ENCODE data around the gene CNTN4.
"Not testable (repeated sequence)": the region's sequence is repeated elsewhere in the genome, so short reads cannot be mapped to it uniquely, and the experiment has no call there.

The CNTN4 gene

GRCh38 chr3:2802429-2802828 lies 703.8 kb downstream of the CNTN4 start:
- POLR2A ChIA-PET, result no interaction called here
- CTCF ChIA-PET, result no interaction called here

DNA sequence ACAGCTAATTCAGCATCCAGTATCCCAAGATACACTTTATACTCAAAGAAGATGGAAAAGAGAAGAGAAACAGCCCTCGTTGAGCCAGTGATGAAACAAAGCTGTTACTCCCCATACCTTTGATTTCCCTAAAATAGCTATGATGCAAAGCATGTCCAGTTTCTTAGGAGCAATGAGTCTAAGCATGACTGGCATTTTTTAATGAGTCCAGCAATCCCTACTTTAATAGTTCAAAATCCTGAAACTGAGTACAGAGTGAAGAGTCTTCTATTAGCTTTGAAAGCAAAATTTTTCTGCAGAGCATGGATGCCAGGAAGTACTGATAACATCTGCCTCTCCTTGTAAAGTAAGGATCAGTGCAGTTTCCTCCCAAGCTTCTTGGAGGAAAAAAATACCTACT lies 708.8 kb downstream of the CNTN4 start:
- ChIA-PET POLR2A (no interaction called here), CTCF (no interaction called here)
- TF ChIP-seq L3MBTL2 (conservative IDR thresholded peaks at IDR 0.05) (no peak), NFRKB (IDR thresholded peaks at IDR 0.05) (no peak), PKNOX1 (IDR thresholded peaks at IDR 0.05) (no peak), HDGF (IDR thresholded peaks at IDR 0.05; ENCODE audit: borderline replicate concordance) (no peak), FOXA1 (IDR thresholded peaks at IDR 0.05) (no peak), ZNF384 (IDR thresholded peaks at IDR 0.05) (no peak), FOXM1 (IDR thresholded peaks at IDR 0.05; ENCODE audit: borderline replicate concordance) (no peak), LEF1 (IDR thresholded peaks at IDR 0.05; ENCODE audit: borderline replicate concordance) (no peak), TARDBP (IDR thresholded peaks at IDR 0.05) (no peak), FOXK2 (IDR thresholded peaks at IDR 0.05) (no peak), BHLHE40 (IDR thresholded peaks at IDR 0.05; ENCODE audit: borderline replicate concordance) (no peak), CTBP1 (IDR thresholded peaks at IDR 0.05; ENCODE audit: borderline replicate concordance) (no peak), ARNT (IDR thresholded peaks at IDR 0.05) (no peak), ELF4 (IDR thresholded peaks at IDR 0.05) (no peak), SP1 (IDR thresholded peaks at IDR 0.05) (no peak), SUZ12 (IDR thresholded peaks at IDR 0.05) (no peak)
- DNase-seq (ENCODE audit: extremely low spot score), result no peak

More at GRCh38 chr3:2802429-2802828, 703.8 kb downstream of the CNTN4 start:
- no peak for DNase-seq (ENCODE audit: extremely low spot score)
- TF ChIP-seq CTBP1 (IDR thresholded peaks at IDR 0.05; ENCODE audit: borderline replicate concordance), result no peak

GRCh38 chr3:2810723-2811122 lies 712.1 kb downstream of the CNTN4 start:
- ChIA-PET CTCF (no interaction called here), POLR2A (no interaction called here)

DNA sequence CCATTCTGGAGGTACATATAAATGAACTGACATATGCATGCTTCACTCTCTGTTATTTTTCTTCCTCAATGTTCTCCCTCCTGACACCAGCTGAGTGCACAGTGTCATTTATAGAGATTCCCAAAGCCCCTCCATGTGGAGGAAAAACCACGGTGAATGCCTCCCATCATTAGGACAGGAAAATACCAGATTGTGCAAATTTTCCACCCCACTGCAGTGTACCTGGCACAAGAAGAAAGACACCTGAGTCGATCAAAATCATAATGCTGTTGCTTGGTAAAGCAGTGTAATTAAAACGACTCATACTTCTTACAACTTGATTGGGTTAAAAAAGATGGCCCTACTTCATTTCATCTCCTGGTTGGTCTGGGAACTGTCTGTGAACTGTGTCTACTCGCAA lies 720.9 kb downstream of the CNTN4 start:
- no peak for TF ChIP-seq PKNOX1 (IDR thresholded peaks at IDR 0.05)
- no peak for TF ChIP-seq CTBP1 (IDR thresholded peaks at IDR 0.05; ENCODE audit: borderline replicate concordance)
- no peak for TF ChIP-seq LEF1 (IDR thresholded peaks at IDR 0.05; ENCODE audit: borderline replicate concordance)
- no peak for TF ChIP-seq ELF4 (IDR thresholded peaks at IDR 0.05)
- TF ChIP-seq NFRKB (IDR thresholded peaks at IDR 0.05), result no peak
- no peak for TF ChIP-seq ZNF384 (IDR thresholded peaks at IDR 0.05)
- TF ChIP-seq HDGF (IDR thresholded peaks at IDR 0.05; ENCODE audit: borderline replicate concordance), result no peak
- no peak for TF ChIP-seq TARDBP (IDR thresholded peaks at IDR 0.05)
- no peak for TF ChIP-seq FOXA1 (IDR thresholded peaks at IDR 0.05)
- no peak for TF ChIP-seq BHLHE40 (IDR thresholded peaks at IDR 0.05; ENCODE audit: borderline replicate concordance)
- TF ChIP-seq L3MBTL2 (conservative IDR thresholded peaks at IDR 0.05), result no peak
- TF ChIP-seq SUZ12 (IDR thresholded peaks at IDR 0.05), result no peak
- ChIA-PET POLR2A (no interaction called here), CTCF (no interaction called here)
- no peak for DNase-seq (ENCODE audit: extremely low spot score)

More at GRCh38 chr3:2810723-2811122, 712.1 kb downstream of the CNTN4 start:
- TF ChIP-seq LEF1 (IDR thresholded peaks at IDR 0.05; ENCODE audit: borderline replicate concordance), result no peak
- TF ChIP-seq NFRKB (IDR thresholded peaks at IDR 0.05), result no peak
- no peak for TF ChIP-seq ZNF384 (IDR thresholded peaks at IDR 0.05)
- TF ChIP-seq BHLHE40 (IDR thresholded peaks at IDR 0.05; ENCODE audit: borderline replicate concordance), result no peak
- TF ChIP-seq FOXK2 (IDR thresholded peaks at IDR 0.05), result no peak
- no peak for TF ChIP-seq FOXM1 (IDR thresholded peaks at IDR 0.05; ENCODE audit: borderline replicate concordance)
- TF ChIP-seq SUZ12 (IDR thresholded peaks at IDR 0.05), result no peak
- TF ChIP-seq FOXA1 (IDR thresholded peaks at IDR 0.05), result no peak
- TF ChIP-seq L3MBTL2 (conservative IDR thresholded peaks at IDR 0.05), result no peak
- TF ChIP-seq CTBP1 (IDR thresholded peaks at IDR 0.05; ENCODE audit: borderline replicate concordance), result no peak
- TF ChIP-seq ELF4 (IDR thresholded peaks at IDR 0.05), result no peak
- no peak for DNase-seq (ENCODE audit: extremely low spot score)

DNA sequence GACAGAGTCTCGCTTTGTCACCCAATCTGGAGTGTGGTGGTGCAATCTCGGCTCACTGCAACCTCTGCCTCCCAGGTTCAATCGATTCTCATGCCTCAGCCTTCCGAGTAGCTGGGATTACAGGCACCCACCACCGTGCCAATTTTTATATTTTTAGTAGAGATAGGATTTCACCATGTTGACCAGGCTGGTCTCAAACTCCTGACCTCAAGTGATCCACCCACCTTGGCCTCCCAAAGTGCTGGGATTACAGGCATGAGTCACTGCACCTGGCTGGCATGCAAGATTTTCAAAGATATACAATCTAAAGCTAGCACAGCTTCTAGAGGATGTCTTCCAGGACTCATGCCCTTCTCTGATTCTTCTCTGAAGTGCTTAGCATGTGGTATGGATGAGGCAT lies 722.3 kb downstream of the CNTN4 start:
- DNase-seq (ENCODE audit: extremely low spot score); POLR2A ChIA-PET: not testable (repeated sequence)
- CTCF ChIA-PET, result interaction anchor here (0.6 kb wide), 1 partner anchor 466 kb away, joined by 4 read pairs; no protein-coding TSS in a partner anchor

GRCh38 chr3:2822611-2823010 lies 723.9 kb downstream of the CNTN4 start:
- CTCF ChIA-PET, result no interaction called here
- DNase-seq (ENCODE audit: extremely low spot score), result no peak
- POLR2A ChIA-PET, result no interaction called here
- TF ChIP-seq NFRKB (IDR thresholded peaks at IDR 0.05) (no peak), TARDBP (IDR thresholded peaks at IDR 0.05) (no peak)

DNA sequence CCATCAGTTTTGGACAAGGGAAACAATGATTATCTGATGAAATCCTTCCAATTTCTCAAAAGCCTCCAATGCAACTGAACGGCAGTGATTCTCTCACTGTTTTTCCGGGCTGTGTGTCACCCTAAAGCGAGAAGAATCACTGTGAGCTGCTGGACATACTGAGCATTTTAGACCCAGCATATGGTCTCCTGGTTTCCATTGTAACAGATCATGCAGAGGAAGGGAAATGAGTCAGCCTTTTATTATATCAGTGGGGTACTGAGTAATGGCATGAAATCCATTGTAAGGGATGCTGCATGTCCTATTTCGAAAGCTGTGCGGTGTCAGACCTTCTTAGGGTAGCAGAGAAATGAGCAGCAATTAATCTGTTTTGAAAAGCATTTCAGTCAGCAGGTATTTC lies 724.4 kb downstream of the CNTN4 start:
- POLR2A ChIA-PET, result no interaction called here
- no peak for TF ChIP-seq NFRKB (IDR thresholded peaks at IDR 0.05)
- TF ChIP-seq L3MBTL2 (conservative IDR thresholded peaks at IDR 0.05), result no peak
- no peak for TF ChIP-seq TARDBP (IDR thresholded peaks at IDR 0.05)
- no peak for TF ChIP-seq SUZ12 (IDR thresholded peaks at IDR 0.05)
- no peak for TF ChIP-seq FOXK2 (IDR thresholded peaks at IDR 0.05)
- TF ChIP-seq ZNF384 (IDR thresholded peaks at IDR 0.05), result no peak
- TF ChIP-seq CTBP1 (IDR thresholded peaks at IDR 0.05; ENCODE audit: borderline replicate concordance), result no peak
- no peak for TF ChIP-seq FOXM1 (IDR thresholded peaks at IDR 0.05; ENCODE audit: borderline replicate concordance)
- no peak for TF ChIP-seq FOXA1 (IDR thresholded peaks at IDR 0.05)
- no peak for TF ChIP-seq SP1 (IDR thresholded peaks at IDR 0.05)
- CTCF ChIA-PET, result no interaction called here
- DNase-seq (ENCODE audit: extremely low spot score), result no peak

All from HEK293T (cell line).